ENCODE results near the gene MICAL3.

MICAL3 gene

DNA sequence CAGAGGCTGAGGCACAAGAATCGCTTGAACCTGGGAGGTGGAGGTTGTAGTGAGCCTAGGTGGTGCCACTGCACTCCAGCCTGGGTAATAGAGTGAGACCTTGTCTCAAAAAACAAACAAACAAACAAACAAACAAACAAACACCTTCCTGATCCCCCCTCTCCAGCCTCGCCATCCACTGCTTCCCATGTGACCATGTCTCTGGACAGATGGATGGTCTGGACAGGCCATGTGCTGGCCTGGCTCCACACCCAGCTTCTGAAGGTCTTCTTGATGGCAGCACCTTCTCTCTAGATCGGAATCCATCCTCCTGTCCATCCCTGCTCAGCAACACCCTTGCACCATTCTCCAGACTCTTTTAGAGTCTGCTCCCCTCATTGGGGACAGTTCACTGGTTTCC, 42.8 kb upstream of the MICAL3 start:
- TF ChIP-seq SIN3A (IDR thresholded peaks at IDR 0.05; ENCODE audit: borderline replicate concordance, insufficient read depth, low read length) (no peak), FOXP2 (optimal IDR thresholded peaks at IDR 0.05; ENCODE audit: borderline replicate concordance, extremely low read depth, extremely low read length, insufficient read depth) (no peak), TAF1 (IDR thresholded peaks at IDR 0.05; ENCODE audit: borderline replicate concordance, insufficient read depth, low read length) (no peak), POLR2AphosphoS5 (IDR thresholded peaks at IDR 0.05; ENCODE audit: low read depth, low read length) (no peak)

GRCh38 chr22:18066181-18066859, 42.0 kb upstream of the MICAL3 start:
- no peak for TF ChIP-seq REST (IDR thresholded peaks at IDR 0.05; ENCODE audit: insufficient read depth in 1 of 2, low read depth in 2 of 2, low read length in 2 of 2)

DNA sequence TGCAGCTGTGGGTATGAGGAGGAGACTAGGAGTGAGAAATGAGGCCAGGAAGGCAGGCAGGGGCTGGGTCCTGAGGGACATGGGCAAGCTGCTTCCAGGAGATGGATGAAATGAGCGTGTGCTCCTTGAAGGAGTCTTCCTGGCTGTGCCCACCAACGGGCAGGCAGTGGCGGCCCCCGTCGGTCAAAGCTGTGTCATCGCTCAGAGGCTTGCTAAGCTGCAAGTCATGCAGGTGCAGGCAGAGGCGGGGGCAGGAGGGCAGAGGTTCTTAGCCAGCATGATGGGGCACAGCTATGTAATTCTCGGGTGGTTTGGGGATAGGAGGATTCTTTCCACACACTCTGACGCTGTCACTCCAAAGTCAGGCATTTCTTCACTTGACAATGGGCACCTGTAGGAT, 40.9 kb upstream of the MICAL3 start:
- TF ChIP-seq SIN3A (IDR thresholded peaks at IDR 0.05; ENCODE audit: borderline replicate concordance, insufficient read depth, low read length): no peak
- TF ChIP-seq TAF1 (IDR thresholded peaks at IDR 0.05; ENCODE audit: borderline replicate concordance, insufficient read depth, low read length): no peak
- TF ChIP-seq REST (IDR thresholded peaks at IDR 0.05; ENCODE audit: insufficient read depth in 1 of 2, low read depth in 2 of 2, low read length in 2 of 2): no peak
- no peak for TF ChIP-seq FOXP2 (optimal IDR thresholded peaks at IDR 0.05; ENCODE audit: borderline replicate concordance, extremely low read depth, extremely low read length, insufficient read depth)
- TF ChIP-seq POLR2AphosphoS5 (IDR thresholded peaks at IDR 0.05; ENCODE audit: low read depth, low read length): no peak

GRCh38 chr22:18064636-18065035, 40.3 kb upstream of the MICAL3 start:
- no peak for TF ChIP-seq TAF1 (IDR thresholded peaks at IDR 0.05; ENCODE audit: borderline replicate concordance, insufficient read depth, low read length)

GRCh38 chr22:18063306-18063705, 38.9 kb upstream of the MICAL3 start:
- TF ChIP-seq SIN3A (IDR thresholded peaks at IDR 0.05; ENCODE audit: borderline replicate concordance, insufficient read depth, low read length): no peak
- TF ChIP-seq TAF1 (IDR thresholded peaks at IDR 0.05; ENCODE audit: borderline replicate concordance, insufficient read depth, low read length): no peak
- no peak for TF ChIP-seq REST (IDR thresholded peaks at IDR 0.05; ENCODE audit: insufficient read depth in 1 of 2, low read depth in 2 of 2, low read length in 2 of 2)
- TF ChIP-seq POLR2AphosphoS5 (IDR thresholded peaks at IDR 0.05; ENCODE audit: low read depth, low read length): no peak
- TF ChIP-seq FOXP2 (optimal IDR thresholded peaks at IDR 0.05; ENCODE audit: borderline replicate concordance, extremely low read depth, extremely low read length, insufficient read depth): no peak

DNA sequence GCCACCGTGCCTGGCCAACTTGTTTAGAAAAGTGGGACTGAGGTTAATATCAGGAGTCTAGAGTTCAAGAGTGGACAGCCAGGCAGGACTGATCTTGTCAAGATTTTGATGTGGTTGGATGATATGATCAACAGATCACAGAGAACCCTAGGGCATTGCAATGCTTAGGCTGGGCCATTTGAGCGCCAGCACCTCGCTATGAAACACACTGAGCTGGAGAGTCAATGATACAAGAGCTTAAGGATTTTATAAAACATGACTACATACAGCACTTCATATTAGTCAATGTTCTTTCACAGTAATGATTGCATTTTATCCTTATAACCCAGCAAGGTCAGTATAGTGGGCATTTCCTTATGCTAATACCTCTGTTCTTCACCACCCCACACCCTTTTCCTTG, 38.1 kb upstream of the MICAL3 start:
- no peak for TF ChIP-seq REST (IDR thresholded peaks at IDR 0.05; ENCODE audit: insufficient read depth in 1 of 2, low read depth in 2 of 2, low read length in 2 of 2)
- no peak for TF ChIP-seq SIN3A (IDR thresholded peaks at IDR 0.05; ENCODE audit: borderline replicate concordance, insufficient read depth, low read length)
- TF ChIP-seq TAF1 (IDR thresholded peaks at IDR 0.05; ENCODE audit: borderline replicate concordance, insufficient read depth, low read length): no peak
- no peak for TF ChIP-seq POLR2AphosphoS5 (IDR thresholded peaks at IDR 0.05; ENCODE audit: low read depth, low read length)
- TF ChIP-seq FOXP2 (optimal IDR thresholded peaks at IDR 0.05; ENCODE audit: borderline replicate concordance, extremely low read depth, extremely low read length, insufficient read depth): no peak

Data from PFSK-1 (cell line).